K562 (cell line): ENCODE data around the gene THEM4. TPM values are rescaled to one million over a fixed set of nuclear protein-coding genes. Genes with fewer than 3 reads are reported as not detected.
A peak's percentile ranks its signal among the peaks of the same experiment; 100 is the strongest.

Experiments used
- ARID1B ChIP-seq: fragments of 450-650 bp; IDR thresholded peaks from 2 replicates; pipeline ENCODE4 v1.6.1; 2016; ENCODE audit warnings: antibody characterized with exemption, mild to moderate bottlenecking, inconsistent platforms
- ATF7 ChIP-seq: fragments of 450-650 bp; IDR thresholded peaks from 2 replicates; pipeline ENCODE4 v1.7.1; 2014; ENCODE audit warnings: mild to moderate bottlenecking, moderate library complexity
- BMI1 ChIP-seq: fragments of 150-350 bp; IDR thresholded peaks from 2 replicates; pipeline ENCODE4 v1.6.1; 2014; ENCODE audit warnings: low read length
- CEBPG ChIP-seq, 3 experiments: fragments of 200-800 bp in 1 of 3; sonication (Bioruptor generic) in 1 of 3; sonication (generic) in 1 of 3; formaldehyde crosslinking in 1 of 3; IDR thresholded peaks in 2 of 3; conservative IDR thresholded peaks in 1 of 3; 2 replicates each; pipeline versions ENCODE4 v1.6.1 to v1.8.0; 2016 to 2022; ENCODE audit warnings: missing compliant biosample characterization in 2 of 3, missing genetic modification characterization in 2 of 3, mild to moderate bottlenecking in 1 of 3, missing genetic modification reagents in 1 of 3
- EP300 ChIP-seq: IDR thresholded peaks from 2 replicates; pipeline ENCODE4 v1.6.1; 2012; ENCODE audit warnings: low read length, improper control_type of control experiment
- FOXM1 ChIP-seq, 2 experiments: fragments of 450-650 bp in 1 of 2; sonication (generic) in 1 of 2; formaldehyde crosslinking in 1 of 2; IDR thresholded peaks; 2 replicates each; pipeline versions ENCODE4 v1.6.1 to v1.9.0; 2017 to 2022; ENCODE audit warnings: low read depth in 2 of 2, mild to moderate bottlenecking in 2 of 2, missing genetic modification reagents in 1 of 2, moderate library complexity in 1 of 2
- ILF3 ChIP-seq: fragments of 450-650 bp; IDR thresholded peaks from 2 replicates; pipeline ENCODE4 v1.6.1; 2018; ENCODE audit warnings: antibody characterized with exemption, mild to moderate bottlenecking, moderate library complexity, borderline replicate concordance
- JUND ChIP-seq, 2 experiments: IDR thresholded peaks; 2 replicates in 1 of 2; 3 replicates in 1 of 2; pipeline ENCODE4 v1.6.1; 2011; ENCODE audit warnings: borderline replicate concordance in 2 of 2, low read depth in 2 of 2, low read length in 2 of 2, improper control_type of control experiment in 1 of 2, missing biosample characterization in 1 of 2, missing genetic modification characterization in 1 of 2, missing genetic modification reagents in 1 of 2
- RCOR1 ChIP-seq, 2 experiments: IDR thresholded peaks; 2 replicates each; pipeline ENCODE4 v1.6.1; 2012; ENCODE audit warnings: low read depth in 2 of 2, low read length in 2 of 2, borderline replicate concordance in 1 of 2, improper control_type of control experiment in 1 of 2
- SMARCC2 ChIP-seq: fragments of 450-650 bp; IDR thresholded peaks from 2 replicates; pipeline ENCODE4 v1.6.1; 2017; ENCODE audit warnings: antibody characterized with exemption, moderate library complexity, mild to moderate bottlenecking, low read depth
- SRSF3 ChIP-seq: fragments of 200-400 bp; formaldehyde crosslinking; IDR thresholded peaks from 2 replicates; pipeline ENCODE4 v1.6.1; 2016; ENCODE audit warnings: mild to moderate bottlenecking, low read length, moderate library complexity; ENCODE audit not compliant: insufficient read depth
- ZNF785 ChIP-seq: fragments of 250-450 bp; sonication (Bioruptor Pico); IDR thresholded peaks from 2 replicates; pipeline ENCODE4 v1.4.0; 2020; ENCODE audit warnings: mild to moderate bottlenecking
- polyA plus RNA-seq, 8 experiments: library from polyadenylated mRNA; depleted of rRNA in 4 of 8; stranded (reverse) in 5 of 8; unstranded in 3 of 8; fragments of >200 nt; fragmentation: Nextera tagmentation in 2 of 8; fragmentation: Illumina TruSeq in 1 of 8; extraction: Ambion mirVana in 2 of 8; extraction: Trizol in 1 of 8; gene quantifications; 2 replicates each; pipeline versions ENCODE4 v1.2.1 to v1.2.3, GENCODE V29; 2011 to 2014; ENCODE audit warnings: inconsistent platforms in 1 of 8, missing spikeins in 1 of 8
- total RNA-seq, 7 experiments: library from RNA; depleted of rRNA in 6 of 7; stranded (reverse); fragments of >200 nt in 6 of 7; fragmentation: Illumina TruSeq in 2 of 7; extraction: Trizol in 2 of 7; gene quantifications; 2 replicates each; pipeline versions ENCODE4 v1.2.1 to v1.2.3, GENCODE V29; 2011 to 2021; ENCODE audit warnings: low replicate concordance in 1 of 7
- TF ChIP-seq, protein P1 (sequence below): fragments of 450-650 bp; IDR thresholded peaks from 2 replicates; pipeline ENCODE4 v1.6.1; 2016; ENCODE audit warnings: low read depth, mild to moderate bottlenecking, moderate library complexity
- TF ChIP-seq, protein P2 (sequence below): IDR thresholded peaks from 2 replicates; pipeline ENCODE4 v1.6.1; 2012; ENCODE audit warnings: low read depth, low read length, improper control_type of control experiment, borderline replicate concordance

THEM4 gene
- total and polyA plus RNA-seq, 9 of the 15 experiments (the other 6 are each of a cell fraction or from before 2014, with no cell fraction given): 8.6 to 71.9 (median 35.3) TPM

- TF ChIP-seq FOXM1 (IDR thresholded peaks at IDR 0.05; ENCODE audit: low read depth) (peak; percentile 60), FOXM1 (CRISPR knock-in tag; IDR thresholded peaks at IDR 0.05; ENCODE audit: low read depth) (no peak), EP300 (peak; percentile 86), ATF7 (peak; percentile 45; the same call in 1 of the 2 replicates), SRSF3 (no peak), BMI1 (peak; percentile 84; the same call in 1 of the 2 replicates), CEBPG (CRISPR knock-in tag; IDR thresholded peaks at IDR 0.05) (peak; percentile 49; the same call in 1 of the 2 replicates), CEBPG (tag; conservative IDR thresholded peaks at IDR 0.05 in 1 of 2, IDR thresholded peaks at IDR 0.05 in 1 of 2) (peak; percentile 56 to 74; a peak in 2 of 4 replicates), SMARCC2 (peak; percentile 73), JUND (IDR thresholded peaks at IDR 0.05; ENCODE audit: borderline replicate concordance, low read depth, low read length) (peak; percentile 97), JUND (tag; IDR thresholded peaks at IDR 0.05; ENCODE audit: borderline replicate concordance, low read depth, low read length) (peak; percentile 98; the same call in 2 of the 3 replicates), ARID1B (peak; percentile 71), RCOR1 (IDR thresholded peaks at IDR 0.05; ENCODE audit: borderline replicate concordance in 1 of 2, low read depth in 2 of 2, low read length in 2 of 2) (peak in 1 of 2 experiments; percentile 76; a peak in 1 of 4 replicates), ZNF785 (CRISPR knock-in tag) (no peak), ILF3 (no peak)
- TF ChIP-seq, protein P1, sequence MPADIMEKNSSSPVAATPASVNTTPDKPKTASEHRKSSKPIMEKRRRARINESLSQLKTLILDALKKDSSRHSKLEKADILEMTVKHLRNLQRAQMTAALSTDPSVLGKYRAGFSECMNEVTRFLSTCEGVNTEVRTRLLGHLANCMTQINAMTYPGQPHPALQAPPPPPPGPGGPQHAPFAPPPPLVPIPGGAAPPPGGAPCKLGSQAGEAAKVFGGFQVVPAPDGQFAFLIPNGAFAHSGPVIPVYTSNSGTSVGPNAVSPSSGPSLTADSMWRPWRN: no peak
- TF ChIP-seq, protein P2, sequence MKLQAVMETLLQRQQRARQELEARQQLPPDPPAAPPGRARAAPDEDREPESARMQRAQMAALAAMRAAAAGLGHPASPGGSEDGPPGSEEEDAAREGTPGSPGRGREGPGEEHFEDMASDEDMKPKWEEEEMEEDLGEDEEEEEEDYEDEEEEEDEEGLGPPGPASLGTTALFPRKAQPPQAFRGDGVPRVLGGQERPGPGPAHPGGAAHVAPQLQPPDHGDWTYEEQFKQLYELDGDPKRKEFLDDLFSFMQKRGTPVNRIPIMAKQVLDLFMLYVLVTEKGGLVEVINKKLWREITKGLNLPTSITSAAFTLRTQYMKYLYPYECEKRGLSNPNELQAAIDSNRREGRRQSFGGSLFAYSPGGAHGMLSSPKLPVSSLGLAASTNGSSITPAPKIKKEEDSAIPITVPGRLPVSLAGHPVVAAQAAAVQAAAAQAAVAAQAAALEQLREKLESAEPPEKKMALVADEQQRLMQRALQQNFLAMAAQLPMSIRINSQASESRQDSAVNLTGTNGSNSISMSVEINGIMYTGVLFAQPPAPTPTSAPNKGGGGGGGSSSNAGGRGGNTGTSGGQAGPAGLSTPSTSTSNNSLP: 0 out of 2 replicates have a peak, but pooled peaks have one; percentile 54
- TF ChIP-seq, all 486 proteins: peak for 45
These were observed 36.7 kb upstream of the THEM4 start (continued) for GRCh38 chr1:151945725-151946722.
